DOHH2 (cell line): ENCODE measurements around the gene STX8.

Experiments used
- H3F3A ChIP-seq: fragments of 200-600 bp; sonication (generic), shearing (Covaris generic); 2 replicates; pipeline ENCODE4 v1.6.0; 2016; ENCODE audit warnings: antibody characterized with exemption, mild to moderate bottlenecking; ENCODE audit not compliant: control insufficient read depth, insufficient read depth
- H3K27ac ChIP-seq: fragments of 200-600 bp; sonication (generic); 2 replicates; pipeline ENCODE4 v1.5.1; 2014; ENCODE audit warnings: low read depth, mild to moderate bottlenecking, low read length, moderate library complexity
- H3K27me3 ChIP-seq: fragments of 200-600 bp; sonication (generic); 2 replicates; pipeline ENCODE4 v1.6.1; 2014; ENCODE audit warnings: mild to moderate bottlenecking, low read length, mixed read lengths; ENCODE audit not compliant: control insufficient read depth
- H3K36me3 ChIP-seq: fragments of 200-600 bp; sonication (generic); 2 replicates; pipeline ENCODE4 v1.6.1; 2014; ENCODE audit warnings: mild to moderate bottlenecking, low read length, moderate library complexity, mixed read lengths; ENCODE audit not compliant: control insufficient read depth
- H3K4me1 ChIP-seq: fragments of 200-600 bp; sonication (generic); 2 replicates; pipeline ENCODE4 v1.6.1; 2014; ENCODE audit warnings: mild to moderate bottlenecking, low read length, mixed read lengths; ENCODE audit not compliant: control insufficient read depth
- H3K4me2 ChIP-seq: fragments of 200-600 bp; sonication (generic); 2 replicates; pipeline ENCODE4 v1.6.0; 2014; ENCODE audit warnings: mild to moderate bottlenecking, low read length, moderate library complexity
- H3K4me3 ChIP-seq: fragments of 200-600 bp; sonication (generic); 2 replicates; pipeline ENCODE4 v1.5.1; 2014; ENCODE audit warnings: mild to moderate bottlenecking, low read length, mixed read lengths
- H3K79me2 ChIP-seq: fragments of 200-600 bp; sonication (generic); 2 replicates; pipeline ENCODE4 v1.6.1; 2014; ENCODE audit warnings: mild to moderate bottlenecking, low read length, mixed read lengths; ENCODE audit not compliant: control insufficient read depth
- H3K9me2 ChIP-seq: fragments of 200-600 bp; sonication (generic); replicated peaks from 2 replicates; pipeline ENCODE4 v1.6.1; 2014; ENCODE audit warnings: mild to moderate bottlenecking, low read length, mixed read lengths; ENCODE audit not compliant: control insufficient read depth
- H3K9me3 ChIP-seq: fragments of 200-600 bp; sonication (generic); 2 replicates; pipeline ENCODE4 v1.6.1; 2014; ENCODE audit warnings: antibody characterized with exemption, low read length, mixed read lengths; ENCODE audit not compliant: control insufficient read depth, insufficient read depth
- H4K20me1 ChIP-seq: fragments of 200-600 bp; sonication (generic); 2 replicates; pipeline ENCODE4 v1.6.0; 2014; ENCODE audit warnings: low read depth, mild to moderate bottlenecking, antibody characterized with exemption, low read length, moderate library complexity; ENCODE audit not compliant: control insufficient read depth, insufficient read depth
- EZH2phosphoT487 ChIP-seq: fragments of 200-600 bp; sonication (generic); IDR thresholded peaks from 2 replicates; pipeline ENCODE4 v1.6.1; 2017; ENCODE audit warnings: borderline replicate concordance, mild to moderate bottlenecking, antibody characterized with exemption, low read length, moderate library complexity, mixed read lengths
- TF ChIP-seq, protein P1 (sequence below): fragments of 200-600 bp; sonication (generic); IDR thresholded peaks from one replicate; pipeline ENCODE4 v1.5.1; 2014; ENCODE audit warnings: antibody characterized with exemption, mild to moderate bottlenecking, low read depth, low read length; ENCODE audit not compliant: poor library complexity, severe bottlenecking

Gene STX8

DNA sequence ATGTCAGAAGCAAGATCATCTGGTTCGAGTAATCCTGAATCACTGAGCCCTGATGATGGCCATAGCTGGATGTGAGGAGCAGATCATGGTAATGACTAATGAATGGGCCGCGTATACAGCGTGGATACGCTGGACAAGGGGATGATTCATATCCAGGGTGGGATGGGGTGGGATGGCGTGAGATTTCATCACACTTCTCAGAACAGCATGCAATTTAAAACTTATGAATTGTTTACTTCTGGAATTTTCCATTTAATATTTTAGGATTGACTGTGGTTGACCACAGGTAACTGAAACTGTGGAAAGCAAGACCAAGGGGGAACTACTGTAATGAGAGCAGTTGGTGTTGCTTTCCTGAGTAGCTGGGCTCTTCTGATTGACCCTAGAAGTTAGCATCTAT lies 225.5 kb downstream of the STX8 start:
- Histone ChIP-seq H3K27ac (no peak overlapping the region), H3K79me2 (no peaks in the 10 kb centered on the region), H3K36me3 (no peaks in the 10 kb centered on the region), H3K9me3 (no peaks in the 10 kb centered on the region), H3K4me1 (no peaks in the 10 kb centered on the region), H3K4me3 (no peak overlapping the region), H4K20me1 (no peaks in the 10 kb centered on the region), H3K27me3 (no peaks in the 10 kb centered on the region), H3F3A (no peaks in the 10 kb centered on the region), H3K4me2 (no peak overlapping the region), H3K9me2 (no peaks in the 10 kb centered on the region)
- TF ChIP-seq, protein P1, sequence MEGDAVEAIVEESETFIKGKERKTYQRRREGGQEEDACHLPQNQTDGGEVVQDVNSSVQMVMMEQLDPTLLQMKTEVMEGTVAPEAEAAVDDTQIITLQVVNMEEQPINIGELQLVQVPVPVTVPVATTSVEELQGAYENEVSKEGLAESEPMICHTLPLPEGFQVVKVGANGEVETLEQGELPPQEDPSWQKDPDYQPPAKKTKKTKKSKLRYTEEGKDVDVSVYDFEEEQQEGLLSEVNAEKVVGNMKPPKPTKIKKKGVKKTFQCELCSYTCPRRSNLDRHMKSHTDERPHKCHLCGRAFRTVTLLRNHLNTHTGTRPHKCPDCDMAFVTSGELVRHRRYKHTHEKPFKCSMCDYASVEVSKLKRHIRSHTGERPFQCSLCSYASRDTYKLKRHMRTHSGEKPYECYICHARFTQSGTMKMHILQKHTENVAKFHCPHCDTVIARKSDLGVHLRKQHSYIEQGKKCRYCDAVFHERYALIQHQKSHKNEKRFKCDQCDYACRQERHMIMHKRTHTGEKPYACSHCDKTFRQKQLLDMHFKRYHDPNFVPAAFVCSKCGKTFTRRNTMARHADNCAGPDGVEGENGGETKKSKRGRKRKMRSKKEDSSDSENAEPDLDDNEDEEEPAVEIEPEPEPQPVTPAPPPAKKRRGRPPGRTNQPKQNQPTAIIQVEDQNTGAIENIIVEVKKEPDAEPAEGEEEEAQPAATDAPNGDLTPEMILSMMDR = no peak
- TF ChIP-seq EZH2phosphoT487 = no peak

DNA sequence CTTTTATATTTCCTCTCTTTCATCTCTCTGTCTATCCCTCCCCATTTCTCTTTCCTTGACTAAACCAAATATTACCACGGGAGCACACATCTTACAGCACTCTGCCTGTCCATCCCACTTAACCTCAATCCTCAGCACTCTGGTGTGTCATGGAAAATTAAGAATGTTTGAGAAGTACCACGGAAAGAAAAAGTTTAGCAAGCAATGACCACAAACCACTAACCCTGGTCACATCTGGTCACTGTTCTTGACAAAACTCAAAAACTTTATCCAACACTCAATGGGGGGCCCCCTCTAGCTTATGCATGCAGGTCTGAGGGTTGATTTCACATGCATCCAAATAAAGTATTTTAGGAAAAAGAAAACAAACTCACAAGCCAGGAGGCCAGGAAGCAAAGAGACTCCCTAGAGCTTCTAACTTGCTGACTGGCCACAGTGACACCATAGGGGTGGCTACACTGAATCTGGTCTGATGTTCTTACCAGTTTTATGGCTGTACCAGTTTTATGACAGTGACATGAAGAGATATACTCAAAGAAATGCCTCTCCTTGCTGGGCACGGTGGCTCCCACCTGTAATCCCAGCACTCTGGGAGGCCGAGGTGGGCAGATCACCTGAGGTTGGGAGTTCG lies 229.2 kb downstream of the STX8 start:
- Histone ChIP-seq H3F3A (no peaks in the 10 kb centered on the region), H3K4me3 (no peak overlapping the region), H3K79me2 (no peaks in the 10 kb centered on the region), H3K4me1 (no peaks in the 10 kb centered on the region), H3K27me3 (no peaks in the 10 kb centered on the region), H3K4me2 (no peak overlapping the region), H3K9me2 (no peaks in the 10 kb centered on the region), H3K9me3 (no peaks in the 10 kb centered on the region), H3K36me3 (no peaks in the 10 kb centered on the region), H3K27ac (no peak overlapping the region), H4K20me1 (no peaks in the 10 kb centered on the region)
- no peak for TF ChIP-seq EZH2phosphoT487
- TF ChIP-seq, protein P1 = no peak

DNA sequence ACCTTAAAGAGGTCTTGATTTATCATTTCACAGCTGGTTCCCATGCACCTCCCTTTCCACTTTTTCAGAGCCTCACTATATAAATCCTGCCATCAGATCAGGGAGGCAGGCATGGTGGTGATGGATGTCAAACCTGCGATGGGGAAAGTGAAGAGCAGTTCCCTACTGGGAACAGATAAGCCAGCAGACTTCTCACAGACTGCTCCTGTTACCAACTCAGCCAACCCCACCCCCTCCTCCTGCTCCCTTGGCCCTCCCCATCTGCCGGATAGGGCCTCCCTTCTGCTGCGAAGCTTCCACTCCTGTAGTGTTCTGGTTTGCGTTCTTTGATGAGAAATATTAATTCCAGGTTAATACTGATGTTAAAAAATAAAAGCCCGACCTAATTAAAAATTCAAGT lies 232.1 kb downstream of the STX8 start:
- Histone ChIP-seq H3K4me3 (no peak overlapping the region), H3K27me3 (no peaks in the 10 kb centered on the region)

More for the DNA sequence above, 232.1 kb downstream of the STX8 start:
- no peaks in the 10 kb centered on the region for H3K79me2 ChIP-seq
- H3K9me3 ChIP-seq = no peaks in the 10 kb centered on the region
- H3K27ac ChIP-seq = no peak overlapping the region
- H3K4me1 ChIP-seq = no peaks in the 10 kb centered on the region
- no peak overlapping the region for H3K4me2 ChIP-seq
- H3K9me2 ChIP-seq = no peaks in the 10 kb centered on the region
- no peaks in the 10 kb centered on the region for H3F3A ChIP-seq
- no peaks in the 10 kb centered on the region for H4K20me1 ChIP-seq
- TF ChIP-seq, protein P1 = no peak
- no peak for TF ChIP-seq EZH2phosphoT487
- no peaks in the 10 kb centered on the region for H3K36me3 ChIP-seq
